OCI-LY7 (cell line): ENCODE measurements around the gene NEUROG2. TPM values are rescaled to one million over a fixed set of nuclear protein-coding genes. Genes with fewer than 3 reads are reported as not detected.
A peak's percentile ranks its signal among the peaks of the same experiment; 100 is the strongest.

ENCODE experiments used
- BruUV-seq: library from RNA; stranded (reverse); fragments of 400-500 nt; replicated peaks from 2 replicates; lab custom pipeline; 2021; lab: Mats Ljungman, UMichigan
- CTCF ChIA-PET: fragments of 300-600 bp; sonication (Branson Sonifier 250); formaldehyde crosslinking; loops from one replicate; lab custom pipeline; 2022; ENCODE audit warnings: antibody characterized with exemption; ENCODE audit not compliant: unreplicated experiment; lab: Charles Lee
- POLR2A ChIA-PET: fragments of 300-600 bp; sonication (Branson Sonifier 250); formaldehyde crosslinking; loops from one replicate; lab custom pipeline; 2022; ENCODE audit warnings: antibody characterized with exemption; lab: Charles Lee
- DNase-seq: peaks from one replicate; pipeline ENCODE4 v3.0.0-alpha.2; 2015; ENCODE audit warnings: low spot score
- H2AFZ ChIP-seq: fragments of 200-600 bp; sonication (generic), shearing (Covaris generic); 2 replicates; pipeline ENCODE4 v1.6.1; 2014; ENCODE audit warnings: mild to moderate bottlenecking, antibody characterized with exemption, low read length, moderate library complexity
- H3K27ac ChIP-seq: fragments of 200-600 bp; sonication (generic); 2 replicates; pipeline ENCODE4 v1.5.1; 2014; ENCODE audit warnings: mixed run types, low read depth, mild to moderate bottlenecking, moderate library complexity, low read length, inconsistent platforms; ENCODE audit not compliant: poor library complexity, severe bottlenecking
- H3K36me3 ChIP-seq: fragments of 200-600 bp; sonication (generic); 2 replicates; pipeline ENCODE4 v1.6.1; 2014; ENCODE audit warnings: mild to moderate bottlenecking, antibody characterized with exemption, low read length, moderate library complexity, mixed read lengths; ENCODE audit not compliant: insufficient read depth
- H3K4me1 ChIP-seq: fragments of 200-600 bp; sonication (generic); 2 replicates; pipeline ENCODE4 v1.5.1; 2014; ENCODE audit warnings: mild to moderate bottlenecking, low read length; ENCODE audit not compliant: insufficient read depth, poor library complexity, severe bottlenecking
- H3K4me2 ChIP-seq: fragments of 200-600 bp; sonication (generic); 2 replicates; pipeline ENCODE4 v1.6.1; 2014; ENCODE audit warnings: mild to moderate bottlenecking, low read length
- H3K4me3 ChIP-seq: fragments of 200-600 bp; sonication (generic); 2 replicates; pipeline ENCODE4 v1.5.1; 2014; ENCODE audit warnings: mild to moderate bottlenecking, low read depth, low read length; ENCODE audit not compliant: poor library complexity, severe bottlenecking
- H3K79me2 ChIP-seq: fragments of 200-600 bp; sonication (generic); 2 replicates; pipeline ENCODE4 v1.6.1; 2016; ENCODE audit warnings: low read depth, mild to moderate bottlenecking, low read length, moderate library complexity, mixed read lengths; ENCODE audit not compliant: insufficient read depth
- H3K9me2 ChIP-seq: fragments of 200-600 bp; sonication (generic); 2 replicates; pipeline ENCODE4 v1.6.1; 2016; ENCODE audit warnings: mild to moderate bottlenecking, low read length, mixed read lengths; ENCODE audit not compliant: insufficient read depth
- H3K9me3 ChIP-seq: fragments of 200-600 bp; sonication (generic); 2 replicates; pipeline ENCODE4 v1.6.1; 2014; ENCODE audit warnings: mild to moderate bottlenecking, mixed run types, low read length, mixed read lengths
- H4K20me1 ChIP-seq: fragments of 200-600 bp; sonication (generic); 2 replicates; pipeline ENCODE4 v1.6.1; 2014; ENCODE audit warnings: mild to moderate bottlenecking, antibody characterized with exemption, low read length, moderate library complexity, mixed read lengths; ENCODE audit not compliant: insufficient read depth
- EZH2phosphoT487 ChIP-seq: fragments of 200-600 bp; sonication (generic); IDR thresholded peaks from 2 replicates; pipeline ENCODE4 v1.6.1; 2018; ENCODE audit warnings: low read depth, borderline replicate concordance, mild to moderate bottlenecking, mixed run types, antibody characterized with exemption, low read length, moderate library complexity, mixed read lengths
- intact Hi-C: fragments of 100-400 bp; cut with micrococcal nuclease; formaldehyde crosslinking; loops from one replicate; pipeline ENCODE4 v1.10.0; 2022; ENCODE audit not compliant: unreplicated experiment
- total RNA-seq, 2 experiments: library from RNA; depleted of rRNA in 1 of 2; stranded (reverse); fragments of >200 nt in 1 of 2; shearing (Covaris generic) in 1 of 2; gene quantifications; 2 replicates each; pipeline ENCODE4 v1.2.3, GENCODE V29; 2014 to 2022
- TF ChIP-seq, protein P1 (sequence below): fragments of 200-600 bp; sonication (generic); conservative IDR thresholded peaks from 2 replicates; pipeline ENCODE4 v1.5.1; 2014; ENCODE audit warnings: mild to moderate bottlenecking, antibody characterized with exemption, low read length, moderate library complexity, mixed read lengths

Gene NEUROG2
- total RNA-seq, 2 experiments from 2014 or later = 0.06 TPM; not detected in 1

DNA sequence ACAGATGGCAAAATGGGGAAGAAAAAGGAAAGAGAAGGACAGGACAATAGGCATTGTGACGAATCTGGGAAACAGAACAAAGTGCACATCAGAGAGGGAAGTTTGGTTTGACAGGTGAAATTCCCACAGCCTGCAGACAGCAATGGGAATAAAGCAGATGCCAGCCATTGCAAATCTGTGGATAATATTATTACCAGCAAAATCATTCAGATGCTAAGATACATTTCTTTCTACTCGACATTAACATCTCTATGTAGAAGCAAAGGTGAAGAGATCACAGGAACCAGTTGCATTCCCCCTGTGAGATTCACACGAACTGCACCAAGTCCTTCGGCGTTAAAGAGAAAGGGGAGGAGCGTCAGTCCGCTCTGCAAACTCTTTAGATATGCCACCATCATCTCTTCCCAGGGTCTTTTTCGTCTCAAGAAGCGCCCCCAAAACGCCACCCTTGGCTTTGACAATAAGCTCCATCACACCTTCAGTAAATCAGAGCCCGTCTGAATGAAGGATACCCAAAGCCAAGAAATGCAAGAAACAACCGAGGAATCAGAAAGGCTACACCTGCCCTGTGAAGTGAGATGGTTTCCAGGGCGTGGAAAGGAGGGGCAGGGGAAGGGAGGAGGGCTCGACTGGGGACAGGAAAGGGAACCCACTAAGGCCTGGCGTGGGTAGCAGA lies 1.9 kb downstream of the NEUROG2 start:
- intact Hi-C loops = no loop called here
- Histone ChIP-seq H3K9me2 (no peaks in the 10 kb centered on the region), H3K27ac (no peak overlapping the region), H3K4me2 (peak overlapping the region; percentile 92), H4K20me1 (no peaks in the 10 kb centered on the region), H3K79me2 (no peaks in the 10 kb centered on the region), H3K9me3 (no peaks in the 10 kb centered on the region), H3K36me3 (no peaks in the 10 kb centered on the region), H3K4me1 (peaks cover 34% of the 10 kb centered on the region), H3K4me3 (peak overlapping the region; percentile 67), H2AFZ (peak overlapping the region; percentile 70)
- POLR2A ChIA-PET = interaction anchor here (1.0 kb wide), 1 partner anchor 9 kb away, joined by 3 read pairs; no protein-coding TSS in a partner anchor
- no peak for DNase-seq
- no peak for TF ChIP-seq EZH2phosphoT487
- TF ChIP-seq, protein P1, sequence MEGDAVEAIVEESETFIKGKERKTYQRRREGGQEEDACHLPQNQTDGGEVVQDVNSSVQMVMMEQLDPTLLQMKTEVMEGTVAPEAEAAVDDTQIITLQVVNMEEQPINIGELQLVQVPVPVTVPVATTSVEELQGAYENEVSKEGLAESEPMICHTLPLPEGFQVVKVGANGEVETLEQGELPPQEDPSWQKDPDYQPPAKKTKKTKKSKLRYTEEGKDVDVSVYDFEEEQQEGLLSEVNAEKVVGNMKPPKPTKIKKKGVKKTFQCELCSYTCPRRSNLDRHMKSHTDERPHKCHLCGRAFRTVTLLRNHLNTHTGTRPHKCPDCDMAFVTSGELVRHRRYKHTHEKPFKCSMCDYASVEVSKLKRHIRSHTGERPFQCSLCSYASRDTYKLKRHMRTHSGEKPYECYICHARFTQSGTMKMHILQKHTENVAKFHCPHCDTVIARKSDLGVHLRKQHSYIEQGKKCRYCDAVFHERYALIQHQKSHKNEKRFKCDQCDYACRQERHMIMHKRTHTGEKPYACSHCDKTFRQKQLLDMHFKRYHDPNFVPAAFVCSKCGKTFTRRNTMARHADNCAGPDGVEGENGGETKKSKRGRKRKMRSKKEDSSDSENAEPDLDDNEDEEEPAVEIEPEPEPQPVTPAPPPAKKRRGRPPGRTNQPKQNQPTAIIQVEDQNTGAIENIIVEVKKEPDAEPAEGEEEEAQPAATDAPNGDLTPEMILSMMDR = no peak
- CTCF ChIA-PET = no interaction called here
- no TSS peak for BruUV-seq

DNA sequence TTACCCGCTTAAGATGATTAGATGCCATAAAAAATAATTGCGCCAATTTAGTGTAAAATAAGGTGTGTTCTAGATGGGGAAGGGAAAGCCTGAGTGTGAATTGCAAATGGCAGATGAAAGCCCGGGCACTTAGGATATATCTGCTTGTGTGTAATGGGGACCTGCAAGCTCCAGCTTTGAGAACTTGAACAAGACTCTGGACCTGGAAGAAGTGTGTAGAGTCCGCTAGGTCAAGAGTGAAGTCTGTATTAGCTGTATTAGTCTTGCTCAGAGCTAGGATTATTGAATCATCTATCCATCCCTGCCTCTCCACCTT lies 4.2 kb downstream of the NEUROG2 start:
- no peak overlapping the region for H2AFZ ChIP-seq
- no peaks in the 10 kb centered on the region for H3K9me3 ChIP-seq
- no peaks in the 10 kb centered on the region for H3K9me2 ChIP-seq
- peaks cover 19% of the 10 kb centered on the region for H3K4me1 ChIP-seq
- intact Hi-C loops = no loop called here
- no peak for TF ChIP-seq EZH2phosphoT487
- TF ChIP-seq, protein P1 = no peak
- POLR2A ChIA-PET = interaction anchor here (1.1 kb wide), 1 partner anchor 22 kb away, joined by 3 read pairs; no protein-coding TSS in a partner anchor
- no peak for DNase-seq
- no peak overlapping the region for H3K4me3 ChIP-seq
- H3K79me2 ChIP-seq = no peaks in the 10 kb centered on the region
- no peaks in the 10 kb centered on the region for H3K36me3 ChIP-seq
- no peak overlapping the region for H3K4me2 ChIP-seq
- CTCF ChIA-PET = no interaction called here
- no peak overlapping the region for H3K27ac ChIP-seq
- H4K20me1 ChIP-seq = no peaks in the 10 kb centered on the region
- BruUV-seq = no TSS peak

DNA sequence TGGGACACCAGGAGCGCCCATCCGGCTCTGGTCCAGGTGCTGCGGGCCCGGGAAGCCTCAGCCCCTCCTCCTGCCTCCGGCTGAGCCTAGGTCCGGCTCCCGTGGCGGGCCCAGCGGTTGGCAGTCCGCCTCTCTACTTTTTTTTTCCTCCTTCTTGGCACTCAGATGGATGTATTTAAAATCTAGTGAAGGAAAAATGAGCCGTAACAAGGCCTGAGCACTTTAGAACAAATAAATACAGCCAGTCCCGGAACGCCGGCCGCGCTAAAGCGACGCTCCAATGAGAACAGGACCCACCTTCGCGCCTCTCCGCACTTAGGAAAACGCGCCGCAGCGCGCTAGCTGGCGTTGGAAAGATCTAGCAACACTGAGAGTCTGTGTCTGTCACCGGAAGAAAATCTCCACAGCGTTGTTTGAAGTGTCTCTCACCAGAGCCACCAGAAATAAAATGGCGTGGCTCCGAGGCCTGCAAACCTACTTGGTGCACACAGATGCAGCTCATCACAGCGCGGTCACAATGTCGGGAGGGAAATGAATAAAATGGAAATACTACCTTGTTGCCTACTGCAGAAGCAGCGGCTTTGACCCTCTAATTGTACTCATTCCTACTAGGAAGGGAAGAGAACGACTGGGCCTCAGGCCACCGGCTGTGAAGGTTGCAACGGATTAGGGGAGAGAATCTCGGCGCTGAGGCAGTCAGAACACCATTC lies 4.7 kb downstream of the NEUROG2 start:
- ChIA-PET CTCF (no interaction called here), POLR2A (no interaction called here)
- no peak overlapping the region for H3K27ac ChIP-seq
- intact Hi-C loops = no loop called here
- H3K4me1 ChIP-seq = peaks cover 17% of the 10 kb centered on the region
- no peaks in the 10 kb centered on the region for H3K79me2 ChIP-seq
- no TSS peak for BruUV-seq
- H3K4me3 ChIP-seq = no peak overlapping the region
- no peak overlapping the region for H3K4me2 ChIP-seq
- no peaks in the 10 kb centered on the region for H3K9me2 ChIP-seq
- no peak for DNase-seq
- no peak overlapping the region for H2AFZ ChIP-seq
- no peak for TF ChIP-seq EZH2phosphoT487
- TF ChIP-seq, protein P1 = no peak
- H3K9me3 ChIP-seq = no peaks in the 10 kb centered on the region
- no peaks in the 10 kb centered on the region for H4K20me1 ChIP-seq
- H3K36me3 ChIP-seq = no peaks in the 10 kb centered on the region
